ENCODE measurements around the gene LAPTM5.

GRCh38 chr1:30692948-30693301 is 64.6 kb downstream of the LAPTM5 start:
- no peak for TF ChIP-seq POLR2A (IDR thresholded peaks at IDR 0.05)
- no peak for TF ChIP-seq CTCF (IDR thresholded peaks at IDR 0.05)

Data from gastroesophageal sphincter (tissue), 3 donors.